Activated naive CD8-positive, alpha-beta T cell treated with anti-CD3 and anti-CD28 coated beads, Interleukin-2, amount 50 U/mL, for 24 hours (primary cell): ENCODE results near the gene FBXO11.
A peak's percentile ranks its signal among the peaks of the same experiment; 100 is the strongest.

Experiments used
- ATAC-seq: fragments of 150-1000 bp; cut with Tn5 transposase; one replicate; pipeline ENCODE4 v1.10.0; 2021
- DNase-seq: peaks from one replicate; pipeline ENCODE4 v3.0.0; 2021
- H3K27ac Mint-ChIP-seq: one replicate; pipeline ENCODE4 v1.8.0; 2021; ENCODE audit warnings: mild to moderate bottlenecking, mixed read lengths
- H3K27me3 Mint-ChIP-seq: one replicate; pipeline ENCODE4 v1.8.0; 2021; ENCODE audit warnings: mixed read lengths
- H3K36me3 Mint-ChIP-seq: one replicate; pipeline ENCODE4 v1.8.0; 2021; ENCODE audit warnings: low read depth, mixed read lengths
- H3K4me1 Mint-ChIP-seq: one replicate; pipeline ENCODE4 v1.8.0; 2021; ENCODE audit warnings: mixed read lengths
- H3K4me3 Mint-ChIP-seq: one replicate; pipeline ENCODE4 v1.8.0; 2021; ENCODE audit warnings: mild to moderate bottlenecking, moderate library complexity, mixed read lengths
- H3K9me3 Mint-ChIP-seq: one replicate; pipeline ENCODE4 v1.8.0; 2021; ENCODE audit warnings: mixed read lengths

Gene FBXO11

GRCh38 chr2:47772343-47772742 lies 134.0 kb downstream of the FBXO11 start:
- Mint-ChIP-seq H3K27ac (no peak overlapping the region), H3K4me1 (peaks cover 2% of the 10 kb centered on the region), H3K36me3 (no peaks in the 10 kb centered on the region), H3K4me3 (no peak overlapping the region), H3K27me3 (no peaks in the 10 kb centered on the region), H3K9me3 (no peaks in the 10 kb centered on the region)
- DNase-seq, result no peak
- ATAC-seq, result no peak

GRCh38 chr2:47771211-47771610 lies 135.1 kb downstream of the FBXO11 start:
- H3K27me3 Mint-ChIP-seq, result no peaks in the 10 kb centered on the region
- H3K9me3 Mint-ChIP-seq, result no peaks in the 10 kb centered on the region
- peaks cover 2% of the 10 kb centered on the region for H3K4me1 Mint-ChIP-seq
- no peak for DNase-seq
- H3K36me3 Mint-ChIP-seq, result no peaks in the 10 kb centered on the region
- no peak overlapping the region for H3K27ac Mint-ChIP-seq
- no peak overlapping the region for H3K4me3 Mint-ChIP-seq
- ATAC-seq, result no peak

GRCh38 chr2:47769318-47769717 lies 137.0 kb downstream of the FBXO11 start:
- no peak for ATAC-seq
- Mint-ChIP-seq H3K36me3 (no peaks in the 10 kb centered on the region), H3K4me1 (peaks cover 2% of the 10 kb centered on the region), H3K27me3 (no peaks in the 10 kb centered on the region), H3K9me3 (no peaks in the 10 kb centered on the region), H3K27ac (no peak overlapping the region), H3K4me3 (no peak overlapping the region)
- DNase-seq, result no peak

DNA sequence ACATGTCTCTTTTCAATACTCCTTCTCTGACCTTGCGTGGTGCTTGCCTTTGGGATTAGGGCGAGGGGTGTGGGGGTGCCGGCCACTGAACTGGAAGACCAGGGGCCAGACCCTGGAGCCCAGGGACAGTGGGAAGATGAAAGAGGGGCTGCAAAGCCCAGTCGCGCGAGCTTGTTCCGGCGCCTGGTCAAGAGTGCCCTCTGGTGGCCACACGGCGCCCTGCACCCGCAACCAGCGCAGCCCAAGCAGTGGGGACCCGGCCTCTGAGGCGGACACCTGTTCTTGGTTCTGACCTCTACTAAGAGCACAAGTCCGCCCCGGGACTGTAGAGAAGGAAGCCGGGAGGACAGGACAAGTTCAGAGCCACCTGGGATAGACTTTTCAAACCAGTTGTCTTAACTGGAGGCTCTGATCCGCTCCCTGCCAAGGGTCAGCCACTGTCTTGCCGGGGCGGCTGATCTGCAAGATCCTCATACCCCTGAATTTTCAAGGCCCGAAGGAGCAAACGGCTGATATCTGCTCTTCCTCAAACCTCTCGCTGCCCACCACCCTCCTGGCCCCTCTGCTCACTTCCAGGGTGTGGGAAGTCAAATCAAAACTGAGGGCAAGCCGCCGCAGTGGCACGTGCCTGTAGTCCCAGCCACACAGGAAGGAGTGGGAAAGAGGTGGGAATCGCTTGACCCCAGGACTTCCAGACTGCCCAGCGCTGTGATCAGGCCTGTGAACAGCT lies 138.3 kb downstream of the FBXO11 start:
- H3K4me3 Mint-ChIP-seq, result no peak overlapping the region
- DNase-seq, result peak; percentile 80

DNA sequence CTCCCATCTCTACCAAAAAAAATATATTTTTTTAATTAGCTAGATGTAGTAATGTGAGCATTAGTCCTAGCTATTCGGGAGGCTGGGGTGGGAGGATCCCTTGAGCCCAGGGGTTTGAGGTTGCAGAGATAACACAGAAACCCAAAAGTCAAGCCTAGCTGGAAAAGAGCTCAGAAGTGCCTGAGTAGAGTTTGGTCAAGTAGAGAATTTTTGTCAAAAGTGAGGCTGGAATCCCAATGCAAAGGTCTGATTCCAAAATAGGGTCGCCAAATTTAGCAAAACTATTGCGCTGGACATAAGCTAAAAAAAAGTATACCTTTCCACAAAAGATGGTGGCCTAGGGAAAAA lies 138.8 kb downstream of the FBXO11 start:
- ATAC-seq (no peak), DNase-seq (no peak)
- H3K9me3 Mint-ChIP-seq, result no peaks in the 10 kb centered on the region
- no peak overlapping the region for H3K27ac Mint-ChIP-seq
- peaks cover 2% of the 10 kb centered on the region for H3K4me1 Mint-ChIP-seq
- H3K36me3 Mint-ChIP-seq, result no peaks in the 10 kb centered on the region
- no peak overlapping the region for H3K4me3 Mint-ChIP-seq
- H3K27me3 Mint-ChIP-seq, result no peaks in the 10 kb centered on the region

More for the DNA sequence above, 138.3 kb downstream of the FBXO11 start:
- Mint-ChIP-seq H3K9me3 (no peaks in the 10 kb centered on the region), H3K36me3 (no peaks in the 10 kb centered on the region), H3K27me3 (no peaks in the 10 kb centered on the region), H3K27ac (no peak overlapping the region), H3K4me1 (peaks cover 2% of the 10 kb centered on the region)
- ATAC-seq, result peak; percentile 69

DNA sequence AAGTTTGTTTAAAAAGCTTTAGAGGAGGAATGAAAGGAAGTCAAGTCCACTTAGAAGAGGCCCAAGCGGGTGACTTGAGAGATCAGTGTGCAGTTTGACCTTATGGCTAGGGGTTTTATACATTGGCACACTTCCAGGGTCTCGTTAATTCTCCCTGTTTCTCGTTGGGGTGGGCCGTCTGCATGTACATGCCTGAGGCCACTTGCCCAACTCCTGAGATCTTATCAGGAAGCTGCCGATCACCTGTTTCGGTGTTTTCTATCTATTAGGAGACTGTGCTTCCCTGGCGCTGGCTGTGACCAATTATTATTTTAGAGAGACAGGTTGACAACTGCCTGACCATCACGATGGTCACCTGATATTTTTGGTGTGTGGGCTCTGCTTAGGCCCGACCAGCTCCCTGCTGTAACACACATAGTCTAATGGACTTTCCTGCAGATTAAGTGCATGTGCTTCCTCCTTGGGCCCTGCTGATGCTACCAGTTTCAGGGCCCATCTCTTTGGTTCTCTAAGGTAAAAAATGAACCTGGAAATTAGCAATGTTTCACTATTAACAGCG lies 154.4 kb downstream of the FBXO11 start:
- no peaks in the 10 kb centered on the region for H3K27me3 Mint-ChIP-seq
- peaks cover 7% of the 10 kb centered on the region for H3K4me1 Mint-ChIP-seq
- peaks cover 3% of the 10 kb centered on the region for H3K9me3 Mint-ChIP-seq
- ATAC-seq, result no peak
- no peak overlapping the region for H3K27ac Mint-ChIP-seq
- no peak overlapping the region for H3K4me3 Mint-ChIP-seq
- H3K36me3 Mint-ChIP-seq, result no peaks in the 10 kb centered on the region
- no peak for DNase-seq

- ATAC-seq (no peak), DNase-seq (no peak)
- Mint-ChIP-seq H3K27me3 (peaks cover 9% of the 10 kb centered on the region), H3K36me3 (no peaks in the 10 kb centered on the region), H3K4me1 (peaks cover 7% of the 10 kb centered on the region), H3K4me3 (no peak overlapping the region), H3K9me3 (peaks cover 10% of the 10 kb centered on the region), H3K27ac (no peak overlapping the region)
Measured at GRCh38 chr2:47747878-47748277, 158.4 kb downstream of the FBXO11 start.

- Mint-ChIP-seq H3K4me1 (no peaks in the 10 kb centered on the region), H3K9me3 (peaks cover 10% of the 10 kb centered on the region), H3K36me3 (no peaks in the 10 kb centered on the region), H3K27ac (no peak overlapping the region), H3K4me3 (no peak overlapping the region), H3K27me3 (peaks cover 9% of the 10 kb centered on the region)
- no peak for DNase-seq
- ATAC-seq, result no peak
Measured at GRCh38 chr2:47744074-47744473, 162.2 kb downstream of the FBXO11 start.

- H3K4me3 Mint-ChIP-seq, result no peak overlapping the region
- no peak overlapping the region for H3K27ac Mint-ChIP-seq
- no peak for ATAC-seq
- H3K36me3 Mint-ChIP-seq, result no peaks in the 10 kb centered on the region
- peaks cover 9% of the 10 kb centered on the region for H3K27me3 Mint-ChIP-seq
- no peak for DNase-seq
- peaks cover 4% of the 10 kb centered on the region for H3K9me3 Mint-ChIP-seq
- no peaks in the 10 kb centered on the region for H3K4me1 Mint-ChIP-seq
Measured at GRCh38 chr2:47741637-47742036, 164.7 kb downstream of the FBXO11 start.

- no peak overlapping the region for H3K27ac Mint-ChIP-seq
- H3K27me3 Mint-ChIP-seq, result peaks cover 9% of the 10 kb centered on the region
- no peaks in the 10 kb centered on the region for H3K36me3 Mint-ChIP-seq
- H3K9me3 Mint-ChIP-seq, result no peaks in the 10 kb centered on the region
- no peaks in the 10 kb centered on the region for H3K4me1 Mint-ChIP-seq
- no peak overlapping the region for H3K4me3 Mint-ChIP-seq
- no peak for ATAC-seq
- DNase-seq, result no peak
Measured at GRCh38 chr2:47741101-47741500, 165.2 kb downstream of the FBXO11 start.
